Measurements from ENCODE around the gene SSC5D.

DNA sequence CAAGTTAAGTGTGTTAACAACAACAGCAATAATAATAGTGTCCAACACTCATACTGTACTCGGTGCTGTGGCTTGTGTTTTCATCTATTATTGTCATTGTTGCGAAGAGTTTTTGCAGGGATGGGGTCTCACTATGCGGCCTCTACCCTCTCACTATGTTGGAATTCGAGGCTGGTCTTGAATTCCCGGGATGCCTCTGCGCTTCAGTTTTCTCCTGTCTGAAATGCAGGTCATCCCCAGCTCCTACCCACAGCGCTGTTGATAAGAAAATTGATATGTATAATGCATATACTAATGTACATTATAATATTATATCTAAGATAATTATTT, 62.0 kb downstream of the SSC5D start:
- TF ChIP-seq, protein P1, sequence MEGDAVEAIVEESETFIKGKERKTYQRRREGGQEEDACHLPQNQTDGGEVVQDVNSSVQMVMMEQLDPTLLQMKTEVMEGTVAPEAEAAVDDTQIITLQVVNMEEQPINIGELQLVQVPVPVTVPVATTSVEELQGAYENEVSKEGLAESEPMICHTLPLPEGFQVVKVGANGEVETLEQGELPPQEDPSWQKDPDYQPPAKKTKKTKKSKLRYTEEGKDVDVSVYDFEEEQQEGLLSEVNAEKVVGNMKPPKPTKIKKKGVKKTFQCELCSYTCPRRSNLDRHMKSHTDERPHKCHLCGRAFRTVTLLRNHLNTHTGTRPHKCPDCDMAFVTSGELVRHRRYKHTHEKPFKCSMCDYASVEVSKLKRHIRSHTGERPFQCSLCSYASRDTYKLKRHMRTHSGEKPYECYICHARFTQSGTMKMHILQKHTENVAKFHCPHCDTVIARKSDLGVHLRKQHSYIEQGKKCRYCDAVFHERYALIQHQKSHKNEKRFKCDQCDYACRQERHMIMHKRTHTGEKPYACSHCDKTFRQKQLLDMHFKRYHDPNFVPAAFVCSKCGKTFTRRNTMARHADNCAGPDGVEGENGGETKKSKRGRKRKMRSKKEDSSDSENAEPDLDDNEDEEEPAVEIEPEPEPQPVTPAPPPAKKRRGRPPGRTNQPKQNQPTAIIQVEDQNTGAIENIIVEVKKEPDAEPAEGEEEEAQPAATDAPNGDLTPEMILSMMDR (IDR thresholded peaks at IDR 0.05), result no peak
- no peak for TF ChIP-seq POLR2A (IDR thresholded peaks at IDR 0.05)

All from uterus (tissue), 2 donors.